HepG2 (cell line): ENCODE data around the gene HYAL1. TPM values are rescaled to one million over a fixed set of nuclear protein-coding genes. Genes with fewer than 3 reads are reported as not detected.
A peak's percentile ranks its signal among the peaks of the same experiment; 100 is the strongest.

Source experiments
- ATM ChIP-seq: fragments of 450-650 bp; IDR thresholded peaks from 2 replicates; pipeline ENCODE4 v1.7.1; 2017; ENCODE audit warnings: mild to moderate bottlenecking, borderline replicate concordance
- EEA1 ChIP-seq: sonication (generic); formaldehyde crosslinking; IDR thresholded peaks from 2 replicates; pipeline ENCODE4 v1.5.1; 2020; ENCODE audit warnings: mild to moderate bottlenecking, missing genetic modification reagents, borderline replicate concordance
- GATA4 ChIP-seq: sonication (generic); IDR thresholded peaks from 2 replicates; pipeline ENCODE4 v1.6.1; 2016; ENCODE audit warnings: antibody characterized with exemption, low read depth, borderline replicate concordance
- HDAC1 ChIP-seq: sonication (generic); formaldehyde crosslinking; IDR thresholded peaks from 2 replicates; pipeline ENCODE4 v1.5.1; 2020; ENCODE audit warnings: mild to moderate bottlenecking, missing genetic modification reagents
- HNRNPL ChIP-seq: fragments of 200-400 bp; formaldehyde crosslinking; IDR thresholded peaks from 2 replicates; pipeline ENCODE4 v1.6.1; 2017; ENCODE audit warnings: mild to moderate bottlenecking, low read depth, low read length
- KAT8 ChIP-seq: IDR thresholded peaks from 2 replicates; pipeline ENCODE4 v1.6.1; 2016; ENCODE audit warnings: missing genetic modification reagents, missing compliant biosample characterization
- KDM5B ChIP-seq: sonication (generic); formaldehyde crosslinking; IDR thresholded peaks from 2 replicates; pipeline ENCODE4 v1.4.0; 2020; ENCODE audit warnings: missing genetic modification reagents, mild to moderate bottlenecking, borderline replicate concordance
- MED13 ChIP-seq: sonication (generic); formaldehyde crosslinking; IDR thresholded peaks from 2 replicates; pipeline ENCODE4 v1.5.0; 2020; ENCODE audit warnings: missing genetic modification reagents
- NFE2L2 ChIP-seq: fragments of 150-350 bp; IDR thresholded peaks from 2 replicates; pipeline ENCODE4 v1.6.1; 2014; ENCODE audit warnings: low read length
- NR2F1 ChIP-seq, 2 experiments: fragments of 450-650 bp in 1 of 2; formaldehyde crosslinking in 1 of 2; IDR thresholded peaks; 2 replicates each; pipeline versions ENCODE4 v1.5.0 to v1.6.1; 2016 to 2020; ENCODE audit warnings: mild to moderate bottlenecking in 1 of 2, missing compliant biosample characterization in 1 of 2, missing genetic modification reagents in 1 of 2, moderate library complexity in 1 of 2
- PHF21A ChIP-seq: sonication (generic); formaldehyde crosslinking; IDR thresholded peaks from 2 replicates; pipeline ENCODE4 v1.5.0; 2020; ENCODE audit warnings: mild to moderate bottlenecking, missing genetic modification reagents
- ZC3H13 ChIP-seq: sonication (generic); formaldehyde crosslinking; IDR thresholded peaks from 2 replicates; pipeline ENCODE4 v1.8.1; 2023; ENCODE audit warnings: mild to moderate bottlenecking, missing genetic modification reagents, moderate library complexity
- ZFAT ChIP-seq: sonication (generic); formaldehyde crosslinking; conservative IDR thresholded peaks from 2 replicates; pipeline ENCODE4 v1.8.1; 2023; ENCODE audit warnings: missing genetic modification reagents, inconsistent platforms
- ZNF331 ChIP-seq: sonication (generic); formaldehyde crosslinking; IDR thresholded peaks from 2 replicates; pipeline ENCODE4 v1.4.0; 2020; ENCODE audit warnings: missing genetic modification reagents
- ZNF431 ChIP-seq: sonication (generic); formaldehyde crosslinking; IDR thresholded peaks from 2 replicates; pipeline ENCODE4 v1.9.0; 2022; ENCODE audit warnings: missing genetic modification reagents, low read depth, mild to moderate bottlenecking, borderline replicate concordance
- ZNF557 ChIP-seq: sonication (generic); formaldehyde crosslinking; IDR thresholded peaks from 2 replicates; pipeline ENCODE4 v1.4.0; 2020; ENCODE audit warnings: missing genetic modification reagents
- ZNF780A ChIP-seq: sonication (generic); formaldehyde crosslinking; IDR thresholded peaks from 2 replicates; pipeline ENCODE4 v1.8.0; 2022; ENCODE audit warnings: mild to moderate bottlenecking, missing genetic modification reagents, moderate library complexity
- polyA plus RNA-seq, 8 experiments: library from polyadenylated mRNA; depleted of rRNA in 3 of 8; stranded (reverse) in 7 of 8; unstranded in 1 of 8; fragments of >200 nt; fragmentation: Illumina TruSeq in 4 of 8; extraction: Trizol in 4 of 8; gene quantifications; 2 replicates each; pipeline versions ENCODE4 v1.2.1 to v1.2.3, GENCODE V29; 2011 to 2016; ENCODE audit warnings: low read depth in 4 of 8, missing spikeins in 1 of 8, mixed read lengths in 1 of 8; ENCODE audit not compliant: insufficient read depth in 1 of 8
- total RNA-seq, 5 experiments: library from RNA; depleted of rRNA; stranded (reverse); fragments of >200 nt; fragmentation: Illumina TruSeq; extraction: Trizol; gene quantifications; 2 replicates each; pipeline ENCODE4 v1.2.3, GENCODE V29; 2016; ENCODE audit warnings: low read depth in 1 of 5
- TF ChIP-seq, protein P1 (sequence below): sonication (generic); formaldehyde crosslinking; IDR thresholded peaks from 2 replicates; pipeline ENCODE4 v1.4.0; 2020; ENCODE audit warnings: missing genetic modification reagents
- TF ChIP-seq, protein P2 (sequence below): sonication (generic); formaldehyde crosslinking; IDR thresholded peaks from 2 replicates; pipeline ENCODE4 v1.4.0; 2020; ENCODE audit warnings: missing genetic modification reagents, borderline replicate concordance
- TF ChIP-seq, protein P3 (sequence below): sonication (generic); formaldehyde crosslinking; IDR thresholded peaks from 2 replicates; pipeline ENCODE4 v1.5.0; 2020; ENCODE audit warnings: missing genetic modification reagents, mild to moderate bottlenecking, borderline replicate concordance
- TF ChIP-seq, protein P4 (sequence below): sonication (generic); formaldehyde crosslinking; IDR thresholded peaks from 2 replicates; pipeline ENCODE4 v1.8.1; 2023; ENCODE audit warnings: mild to moderate bottlenecking, inconsistent platforms, moderate library complexity, missing genetic modification reagents, borderline replicate concordance
- TF ChIP-seq, protein P5 (sequence below): sonication (generic); formaldehyde crosslinking; IDR thresholded peaks from 2 replicates; pipeline ENCODE4 v1.5.1; 2020; ENCODE audit warnings: mild to moderate bottlenecking, missing genetic modification reagents, moderate library complexity

Gene HYAL1
- total and polyA plus RNA-seq, 2 of the 13 experiments (the other 11 are each of a cell fraction or from before 2014, with no cell fraction given), result 76.5 to 193 TPM

DNA sequence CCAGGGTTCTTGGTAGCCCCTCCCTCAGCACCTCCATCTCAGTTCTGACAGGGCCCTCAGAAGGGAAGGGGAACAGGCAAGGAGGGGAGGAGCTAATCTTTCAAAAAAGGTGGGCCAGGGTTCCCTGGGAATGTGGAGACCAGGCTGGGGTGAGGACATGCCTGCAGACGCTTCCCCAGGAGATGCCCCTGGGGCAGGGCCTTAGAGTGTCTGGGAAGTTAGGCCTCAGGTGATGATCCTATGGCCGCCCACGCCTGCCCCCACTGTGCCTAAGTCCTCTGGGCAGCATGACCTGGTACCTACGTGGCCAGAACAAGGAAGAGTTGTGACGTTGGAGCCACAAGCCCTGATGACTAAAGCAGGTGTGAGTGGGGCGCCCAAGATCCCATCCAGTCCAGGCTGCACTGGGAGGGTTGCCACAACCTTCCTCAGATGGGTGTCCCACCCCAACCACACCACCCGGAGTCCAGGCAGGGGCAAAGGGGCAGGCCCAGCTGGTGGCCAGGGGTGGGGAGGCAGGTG is 38.3 kb downstream of the HYAL1 start (continued):
- TF ChIP-seq HDAC1 (CRISPR knock-in tag), result peak; percentile 11; the same call in 1 of the 2 replicates
- TF ChIP-seq, protein P1, sequence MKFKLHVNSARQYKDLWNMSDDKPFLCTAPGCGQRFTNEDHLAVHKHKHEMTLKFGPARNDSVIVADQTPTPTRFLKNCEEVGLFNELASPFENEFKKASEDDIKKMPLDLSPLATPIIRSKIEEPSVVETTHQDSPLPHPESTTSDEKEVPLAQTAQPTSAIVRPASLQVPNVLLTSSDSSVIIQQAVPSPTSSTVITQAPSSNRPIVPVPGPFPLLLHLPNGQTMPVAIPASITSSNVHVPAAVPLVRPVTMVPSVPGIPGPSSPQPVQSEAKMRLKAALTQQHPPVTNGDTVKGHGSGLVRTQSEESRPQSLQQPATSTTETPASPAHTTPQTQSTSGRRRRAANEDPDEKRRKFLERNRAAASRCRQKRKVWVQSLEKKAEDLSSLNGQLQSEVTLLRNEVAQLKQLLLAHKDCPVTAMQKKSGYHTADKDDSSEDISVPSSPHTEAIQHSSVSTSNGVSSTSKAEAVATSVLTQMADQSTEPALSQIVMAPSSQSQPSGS (CRISPR knock-in tag), result peak; percentile 3; the same call in 1 of the 2 replicates
- TF ChIP-seq NFE2L2, result no peak
- TF ChIP-seq, protein P2, sequence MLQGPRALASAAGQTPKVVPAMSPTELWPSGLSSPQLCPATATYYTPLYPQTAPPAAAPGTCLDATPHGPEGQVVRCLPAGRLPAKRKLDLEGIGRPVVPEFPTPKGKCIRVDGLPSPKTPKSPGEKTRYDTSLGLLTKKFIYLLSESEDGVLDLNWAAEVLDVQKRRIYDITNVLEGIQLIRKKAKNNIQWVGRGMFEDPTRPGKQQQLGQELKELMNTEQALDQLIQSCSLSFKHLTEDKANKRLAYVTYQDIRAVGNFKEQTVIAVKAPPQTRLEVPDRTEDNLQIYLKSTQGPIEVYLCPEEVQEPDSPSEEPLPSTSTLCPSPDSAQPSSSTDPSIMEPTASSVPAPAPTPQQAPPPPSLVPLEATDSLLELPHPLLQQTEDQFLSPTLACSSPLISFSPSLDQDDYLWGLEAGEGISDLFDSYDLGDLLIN (CRISPR knock-in tag), result no peak
- TF ChIP-seq ZNF780A, result no peak
- 0 out of 2 replicates have a peak, but pooled peaks have one; percentile 11 for TF ChIP-seq ZNF557 (CRISPR knock-in tag)
- TF ChIP-seq ZFAT, result no peak
- TF ChIP-seq PHF21A (CRISPR knock-in tag), result peak; percentile 17
- no peak for TF ChIP-seq MED13 (CRISPR knock-in tag)
- no peak for TF ChIP-seq ATM
- TF ChIP-seq ZNF331 (CRISPR knock-in tag), result no peak
- peak; percentile 46; the same call in 1 of the 2 replicates for TF ChIP-seq KDM5B (CRISPR knock-in tag)
- TF ChIP-seq, protein P3, sequence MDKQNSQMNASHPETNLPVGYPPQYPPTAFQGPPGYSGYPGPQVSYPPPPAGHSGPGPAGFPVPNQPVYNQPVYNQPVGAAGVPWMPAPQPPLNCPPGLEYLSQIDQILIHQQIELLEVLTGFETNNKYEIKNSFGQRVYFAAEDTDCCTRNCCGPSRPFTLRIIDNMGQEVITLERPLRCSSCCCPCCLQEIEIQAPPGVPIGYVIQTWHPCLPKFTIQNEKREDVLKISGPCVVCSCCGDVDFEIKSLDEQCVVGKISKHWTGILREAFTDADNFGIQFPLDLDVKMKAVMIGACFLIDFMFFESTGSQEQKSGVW (CRISPR knock-in tag), result no peak
- TF ChIP-seq HNRNPL, result peak; percentile 56; the same call in 1 of the 2 replicates
- no peak for TF ChIP-seq GATA4
- no peak for TF ChIP-seq ZNF431 (CRISPR knock-in tag)
- TF ChIP-seq ZC3H13 (CRISPR knock-in tag), result no peak
- peak; percentile 67; the same call in 1 of the 2 replicates for TF ChIP-seq EEA1 (CRISPR knock-in tag)
- 0 out of 2 replicates have a peak, but pooled peaks have one; percentile 49 for TF ChIP-seq KAT8 (CRISPR knock-in tag)
- TF ChIP-seq, protein P4, sequence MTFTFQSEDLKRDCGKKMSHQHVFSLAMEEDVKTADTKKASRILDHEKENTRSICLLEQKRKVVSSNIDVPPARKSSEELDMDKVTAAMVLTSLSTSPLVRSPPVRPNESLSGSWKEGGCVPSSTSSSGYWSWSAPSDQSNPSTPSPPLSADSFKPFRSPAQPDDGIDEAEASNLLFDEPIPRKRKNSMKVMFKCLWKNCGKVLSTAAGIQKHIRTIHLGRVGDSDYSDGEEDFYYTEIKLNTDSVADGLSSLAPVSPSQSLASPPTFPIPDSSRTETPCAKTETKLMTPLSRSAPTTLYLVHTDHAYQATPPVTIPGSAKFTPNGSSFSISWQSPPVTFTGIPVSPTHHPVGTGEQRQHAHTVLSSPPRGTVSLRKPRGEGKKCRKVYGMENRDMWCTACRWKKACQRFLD, result no peak
- 0 out of 4 replicates have a peak, but pooled peaks of 1 of the 2 experiments have one; percentile 2 for TF ChIP-seq NR2F1 (CRISPR knock-in tag; IDR thresholded peaks at IDR 0.05)
- TF ChIP-seq, protein P5, sequence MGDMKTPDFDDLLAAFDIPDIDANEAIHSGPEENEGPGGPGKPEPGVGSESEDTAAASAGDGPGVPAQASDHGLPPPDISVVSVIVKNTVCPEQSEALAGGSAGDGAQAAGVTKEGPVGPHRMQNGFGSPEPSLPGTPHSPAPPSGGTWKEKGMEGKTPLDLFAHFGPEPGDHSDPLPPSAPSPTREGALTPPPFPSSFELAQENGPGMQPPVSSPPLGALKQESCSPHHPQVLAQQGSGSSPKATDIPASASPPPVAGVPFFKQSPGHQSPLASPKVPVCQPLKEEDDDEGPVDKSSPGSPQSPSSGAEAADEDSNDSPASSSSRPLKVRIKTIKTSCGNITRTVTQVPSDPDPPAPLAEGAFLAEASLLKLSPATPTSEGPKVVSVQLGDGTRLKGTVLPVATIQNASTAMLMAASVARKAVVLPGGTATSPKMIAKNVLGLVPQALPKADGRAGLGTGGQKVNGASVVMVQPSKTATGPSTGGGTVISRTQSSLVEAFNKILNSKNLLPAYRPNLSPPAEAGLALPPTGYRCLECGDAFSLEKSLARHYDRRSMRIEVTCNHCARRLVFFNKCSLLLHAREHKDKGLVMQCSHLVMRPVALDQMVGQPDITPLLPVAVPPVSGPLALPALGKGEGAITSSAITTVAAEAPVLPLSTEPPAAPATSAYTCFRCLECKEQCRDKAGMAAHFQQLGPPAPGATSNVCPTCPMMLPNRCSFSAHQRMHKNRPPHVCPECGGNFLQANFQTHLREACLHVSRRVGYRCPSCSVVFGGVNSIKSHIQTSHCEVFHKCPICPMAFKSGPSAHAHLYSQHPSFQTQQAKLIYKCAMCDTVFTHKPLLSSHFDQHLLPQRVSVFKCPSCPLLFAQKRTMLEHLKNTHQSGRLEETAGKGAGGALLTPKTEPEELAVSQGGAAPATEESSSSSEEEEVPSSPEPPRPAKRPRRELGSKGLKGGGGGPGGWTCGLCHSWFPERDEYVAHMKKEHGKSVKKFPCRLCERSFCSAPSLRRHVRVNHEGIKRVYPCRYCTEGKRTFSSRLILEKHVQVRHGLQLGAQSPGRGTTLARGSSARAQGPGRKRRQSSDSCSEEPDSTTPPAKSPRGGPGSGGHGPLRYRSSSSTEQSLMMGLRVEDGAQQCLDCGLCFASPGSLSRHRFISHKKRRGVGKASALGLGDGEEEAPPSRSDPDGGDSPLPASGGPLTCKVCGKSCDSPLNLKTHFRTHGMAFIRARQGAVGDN, result peak; percentile 72
